Neural progenitor cell (in vitro differentiated cells): Measurements from ENCODE around the gene ZBTB20. TPM values are rescaled to one million over a fixed set of nuclear protein-coding genes. Genes with fewer than 3 reads are reported as not detected.

Experiments used
- DNase-seq: peaks from one replicate; pipeline ENCODE4 v3.0.0-alpha.2; 2016; ENCODE audit warnings: low spot score
- H2AFZ ChIP-seq: fragments of 200-600 bp; sonication (generic); replicated peaks from 2 replicates; pipeline ENCODE4 v1.6.1; 2016; ENCODE audit warnings: antibody characterized with exemption
- H3F3A ChIP-seq: fragments of 200-600 bp; sonication (generic); 2 replicates; pipeline ENCODE4 v1.6.1; 2016; ENCODE audit warnings: antibody characterized with exemption, low read depth
- H3K27ac ChIP-seq: fragments of 200-600 bp; sonication (generic); 2 replicates; pipeline ENCODE4 v1.5.1; 2016; ENCODE audit warnings: mild to moderate bottlenecking
- H3K27me3 ChIP-seq: fragments of 200-600 bp; sonication (generic); 2 replicates; pipeline ENCODE4 v1.6.1; 2016; ENCODE audit warnings: mild to moderate bottlenecking, moderate library complexity
- H3K36me3 ChIP-seq: fragments of 200-600 bp; sonication (generic); 2 replicates; pipeline ENCODE4 v1.5.1; 2016
- H3K4me1 ChIP-seq: fragments of 200-600 bp; sonication (generic); 2 replicates; pipeline ENCODE4 v1.6.1; 2016; ENCODE audit warnings: mixed run types
- H3K4me2 ChIP-seq: fragments of 200-600 bp; sonication (generic); 2 replicates; pipeline ENCODE4 v1.6.1; 2016
- H3K4me3 ChIP-seq: fragments of 200-600 bp; sonication (generic); 2 replicates; pipeline ENCODE4 v1.5.1; 2016
- H3K79me2 ChIP-seq: fragments of 200-600 bp; sonication (generic); 2 replicates; pipeline ENCODE4 v1.6.1; 2016; ENCODE audit warnings: low read depth
- H3K9ac ChIP-seq: fragments of 200-600 bp; sonication (generic); 2 replicates; pipeline ENCODE4 v1.6.1; 2016
- H3K9me3 ChIP-seq: fragments of 200-600 bp; sonication (generic); 2 replicates; pipeline ENCODE4 v1.5.1; 2016; ENCODE audit warnings: low read depth
- H4K20me1 ChIP-seq: fragments of 200-600 bp; sonication (generic); 2 replicates; pipeline ENCODE4 v1.6.1; 2016; ENCODE audit warnings: low read depth
- H3K27ac Mint-ChIP-seq: 3 replicates; pipeline ENCODE4 v1.8.0; 2021; ENCODE audit warnings: mixed read lengths
- H3K27me3 Mint-ChIP-seq: 2 replicates; pipeline ENCODE4 v1.8.0; 2022; ENCODE audit warnings: low read depth, mild to moderate bottlenecking, inconsistent platforms, moderate library complexity, mixed read lengths; ENCODE audit not compliant: insufficient read depth
- H3K36me3 Mint-ChIP-seq: 3 replicates; pipeline ENCODE4 v1.8.0; 2021; ENCODE audit warnings: mixed read lengths
- H3K4me1 Mint-ChIP-seq: 3 replicates; pipeline ENCODE4 v1.8.0; 2021; ENCODE audit warnings: mixed read lengths
- H3K4me3 Mint-ChIP-seq: 3 replicates; pipeline ENCODE4 v1.8.0; 2021; ENCODE audit warnings: mild to moderate bottlenecking, moderate library complexity, mixed read lengths
- H3K9me3 Mint-ChIP-seq: 3 replicates; pipeline ENCODE4 v1.8.0; 2020; ENCODE audit warnings: mixed read lengths
- CTCF ChIP-seq: fragments of 200-600 bp; sonication (generic); IDR thresholded peaks from 2 replicates; pipeline ENCODE4 v1.5.1; 2017; ENCODE audit warnings: antibody characterized with exemption, mild to moderate bottlenecking
- EZH2 ChIP-seq: fragments of 200-600 bp; sonication (generic); IDR thresholded peaks from 2 replicates; pipeline ENCODE4 v1.6.1; 2017; ENCODE audit warnings: antibody characterized with exemption, mild to moderate bottlenecking, moderate library complexity
- EZH2phosphoT487 ChIP-seq: fragments of 200-600 bp; sonication (generic); IDR thresholded peaks from 2 replicates; pipeline ENCODE4 v1.6.1; 2017; ENCODE audit warnings: antibody characterized with exemption
- total RNA-seq: library from RNA; depleted of rRNA; stranded (reverse); fragments of >200 nt; gene quantifications from 2 replicates; pipeline ENCODE4 v1.2.3, GENCODE V29; 2015; ENCODE audit warnings: low replicate concordance

Gene ZBTB20
- total RNA-seq, 1 donor from 2014 or later, result 1.9 TPM

GRCh38 chr3:114867835-114868503, 279.1 kb downstream of the ZBTB20 start:
- H3K27me3 ChIP-seq, result no peaks in the 10 kb centered on the region
- no peak overlapping the region for H2AFZ ChIP-seq
- no peaks in the 10 kb centered on the region for H3K4me1 ChIP-seq
- DNase-seq, result no peak
- no peak overlapping the region for H3K4me3 ChIP-seq
- Mint-ChIP-seq H3K4me3 (no peak overlapping the region), H3K27me3 (no peaks in the 10 kb centered on the region), H3K27ac (no peak overlapping the region), H3K9me3 (no peaks in the 10 kb centered on the region), H3K4me1 (no peaks in the 10 kb centered on the region), H3K36me3 (no peaks in the 10 kb centered on the region)
- no peak for TF ChIP-seq EZH2
- no peak for TF ChIP-seq CTCF
- TF ChIP-seq EZH2phosphoT487, result no peak
- H3F3A ChIP-seq, result no peaks in the 10 kb centered on the region
- no peaks in the 10 kb centered on the region for H3K9me3 ChIP-seq
- no peak overlapping the region for H3K4me2 ChIP-seq
- no peak overlapping the region for H3K9ac ChIP-seq
- H3K79me2 ChIP-seq, result no peaks in the 10 kb centered on the region
- no peak overlapping the region for H3K27ac ChIP-seq
- no peaks in the 10 kb centered on the region for H3K36me3 ChIP-seq
- H4K20me1 ChIP-seq, result no peaks in the 10 kb centered on the region

DNA sequence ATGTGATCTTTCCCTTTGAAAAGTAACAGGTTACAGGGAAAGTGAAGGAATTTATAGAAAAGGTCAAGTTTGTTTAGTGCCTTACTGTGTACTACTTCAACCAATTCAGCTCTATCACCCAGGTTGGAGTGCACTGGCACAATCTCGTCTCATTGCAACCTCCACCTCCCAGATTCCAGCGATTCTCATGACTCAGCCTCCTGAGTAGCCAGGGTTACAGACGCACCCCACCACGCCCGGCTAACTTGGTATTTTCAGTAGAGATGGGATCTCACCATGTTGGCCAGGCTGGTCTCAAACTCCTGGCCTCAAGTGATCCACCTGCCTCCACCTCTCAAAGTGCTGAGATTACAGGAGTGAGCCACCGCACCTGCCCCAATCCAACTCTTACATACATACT, 279.7 kb downstream of the ZBTB20 start:
- H3K4me1 ChIP-seq, result no peaks in the 10 kb centered on the region
- H4K20me1 ChIP-seq, result no peaks in the 10 kb centered on the region
- DNase-seq, result no peak
- no peaks in the 10 kb centered on the region for H3K27me3 ChIP-seq
- H3F3A ChIP-seq, result no peaks in the 10 kb centered on the region
- Mint-ChIP-seq H3K36me3 (no peaks in the 10 kb centered on the region), H3K9me3 (no peaks in the 10 kb centered on the region), H3K4me3 (no peak overlapping the region), H3K27ac (no peak overlapping the region), H3K4me1 (no peaks in the 10 kb centered on the region), H3K27me3 (no peaks in the 10 kb centered on the region)
- no peaks in the 10 kb centered on the region for H3K9me3 ChIP-seq
- no peaks in the 10 kb centered on the region for H3K36me3 ChIP-seq
- H2AFZ ChIP-seq, result no peak overlapping the region
- H3K27ac ChIP-seq, result no peak overlapping the region
- TF ChIP-seq EZH2phosphoT487 (no peak), CTCF (no peak), EZH2 (no peak)
- no peak overlapping the region for H3K4me2 ChIP-seq
- no peak overlapping the region for H3K9ac ChIP-seq
- H3K4me3 ChIP-seq, result no peak overlapping the region
- no peaks in the 10 kb centered on the region for H3K79me2 ChIP-seq

GRCh38 chr3:114866430-114866829, 280.7 kb downstream of the ZBTB20 start:
- H3K4me1 Mint-ChIP-seq, result no peaks in the 10 kb centered on the region
- H3K9me3 Mint-ChIP-seq, result no peaks in the 10 kb centered on the region
- no peak for DNase-seq
- Histone ChIP-seq H3K9me3 (no peaks in the 10 kb centered on the region), H3K36me3 (no peaks in the 10 kb centered on the region), H4K20me1 (no peaks in the 10 kb centered on the region), H3K9ac (no peak overlapping the region), H3K4me1 (no peaks in the 10 kb centered on the region), H3K27ac (no peak overlapping the region), H2AFZ (no peak overlapping the region), H3K4me2 (no peak overlapping the region), H3K27me3 (no peaks in the 10 kb centered on the region), H3K4me3 (no peak overlapping the region), H3K79me2 (no peaks in the 10 kb centered on the region), H3F3A (no peaks in the 10 kb centered on the region)
- no peaks in the 10 kb centered on the region for H3K27me3 Mint-ChIP-seq
- no peak overlapping the region for H3K27ac Mint-ChIP-seq
- TF ChIP-seq EZH2phosphoT487, result no peak
- no peak for TF ChIP-seq EZH2
- TF ChIP-seq CTCF, result no peak
- no peak overlapping the region for H3K4me3 Mint-ChIP-seq
- H3K36me3 Mint-ChIP-seq, result no peaks in the 10 kb centered on the region
